WTC11 (cell line): ENCODE measurements around the gene LSP1. TPM values are rescaled to one million over a fixed set of nuclear protein-coding genes. Genes with fewer than 3 reads are reported as not detected.

Experiments used
- ATAC-seq: fragments of 200-7000 bp; cut with Tn5 transposase; 2 replicates; pipeline ENCODE4 v1.10.0; 2021; ENCODE audit warnings: mild to moderate bottlenecking, moderate library complexity
- CTCF ChIA-PET: fragments of 300-600 bp; sonication (Branson Sonifier 250); formaldehyde crosslinking; loops from one replicate; lab custom pipeline; 2021; ENCODE audit warnings: antibody characterized with exemption; lab: Charles Lee
- POLR2A ChIA-PET: fragments of 350-600 bp; sonication (Branson Sonifier 250); formaldehyde crosslinking; loops from one replicate; lab custom pipeline; 2021; ENCODE audit warnings: antibody characterized with exemption; lab: Charles Lee
- DNase-seq: peaks from one replicate; pipeline ENCODE4 v3.0.0; 2021; ENCODE audit warnings: low spot score
- H3K27ac Mint-ChIP-seq: 2 replicates; pipeline ENCODE4 v1.8.0; 2021; ENCODE audit warnings: mixed read lengths
- H3K27me3 Mint-ChIP-seq: 2 replicates; pipeline ENCODE4 v1.8.0; 2021; ENCODE audit warnings: low read depth, mild to moderate bottlenecking, moderate library complexity, mixed read lengths
- H3K36me3 Mint-ChIP-seq: 2 replicates; pipeline ENCODE4 v1.8.0; 2021; ENCODE audit warnings: mixed read lengths
- H3K4me1 Mint-ChIP-seq: 2 replicates; pipeline ENCODE4 v1.8.0; 2022; ENCODE audit warnings: mixed read lengths
- H3K4me3 Mint-ChIP-seq: 2 replicates; pipeline ENCODE4 v1.8.0; 2021; ENCODE audit warnings: mild to moderate bottlenecking, moderate library complexity, mixed read lengths
- H3K9me3 Mint-ChIP-seq: 2 replicates; pipeline ENCODE4 v1.8.0; 2021; ENCODE audit warnings: mixed read lengths
- AFF4 ChIP-seq: sonication (generic); formaldehyde crosslinking; IDR thresholded peaks from 2 replicates; pipeline ENCODE4 v1.8.1; 2023; ENCODE audit warnings: mild to moderate bottlenecking, missing genetic modification reagents, borderline replicate concordance
- ARID4B ChIP-seq: sonication (generic); formaldehyde crosslinking; IDR thresholded peaks from 2 replicates; pipeline ENCODE4 v1.8.0; 2023; ENCODE audit warnings: missing genetic modification reagents, mild to moderate bottlenecking, borderline replicate concordance
- ATF2 ChIP-seq: sonication (generic); formaldehyde crosslinking; IDR thresholded peaks from 2 replicates; pipeline ENCODE4 v1.8.1; 2022; ENCODE audit warnings: low read depth, missing genetic modification reagents, borderline replicate concordance
- CREM ChIP-seq: sonication (generic); formaldehyde crosslinking; IDR thresholded peaks from 2 replicates; pipeline ENCODE4 v1.8.1; 2022; ENCODE audit warnings: mild to moderate bottlenecking, missing genetic modification reagents, moderate library complexity
- ELF4 ChIP-seq: sonication (generic); formaldehyde crosslinking; IDR thresholded peaks from 2 replicates; pipeline ENCODE4 v1.8.1; 2022; ENCODE audit warnings: low read depth, mild to moderate bottlenecking, moderate library complexity, missing genetic modification reagents
- EMX1 ChIP-seq: fragments of 250-450 bp; sonication (Bioruptor Pico); IDR thresholded peaks from 2 replicates; pipeline ENCODE4 v1.8.0; 2021; ENCODE audit warnings: mild to moderate bottlenecking
- ETV6 ChIP-seq: sonication (generic); formaldehyde crosslinking; IDR thresholded peaks from 2 replicates; pipeline ENCODE4 v1.8.1; 2022; ENCODE audit warnings: mild to moderate bottlenecking, missing genetic modification reagents
- FOXJ3 ChIP-seq: sonication (generic); formaldehyde crosslinking; IDR thresholded peaks from 2 replicates; pipeline ENCODE4 v1.9.0; 2021; ENCODE audit warnings: missing genetic modification reagents, mild to moderate bottlenecking, borderline replicate concordance
- GABPB1 ChIP-seq: sonication (generic); formaldehyde crosslinking; IDR thresholded peaks from 2 replicates; pipeline ENCODE4 v1.8.1; 2023; ENCODE audit warnings: mild to moderate bottlenecking, missing genetic modification reagents
- GRHL2 ChIP-seq: fragments of 250-450 bp; sonication (Bioruptor Pico); IDR thresholded peaks from 2 replicates; pipeline ENCODE4 v1.8.0; 2022; ENCODE audit warnings: mild to moderate bottlenecking, moderate library complexity; ENCODE audit not compliant: insufficient replicate concordance, severe bottlenecking
- NFATC4 ChIP-seq: fragments of 250-450 bp; sonication (Bioruptor Pico); IDR thresholded peaks from 2 replicates; pipeline ENCODE4 v1.9.0; 2021; ENCODE audit warnings: mild to moderate bottlenecking
- NR3C1 ChIP-seq: sonication (generic); formaldehyde crosslinking; conservative IDR thresholded peaks from 2 replicates; pipeline ENCODE4 v1.8.1; 2023; ENCODE audit warnings: low read depth, mild to moderate bottlenecking, missing genetic modification reagents
- OVOL2 ChIP-seq: fragments of 250-450 bp; sonication (Bioruptor Pico); IDR thresholded peaks from 2 replicates; pipeline ENCODE4 v1.9.0; 2021; ENCODE audit warnings: mild to moderate bottlenecking, borderline replicate concordance
- PREB ChIP-seq: sonication (generic); formaldehyde crosslinking; IDR thresholded peaks from 2 replicates; pipeline ENCODE4 v1.8.1; 2022; ENCODE audit warnings: mild to moderate bottlenecking, missing genetic modification reagents, moderate library complexity, borderline replicate concordance
- RORB ChIP-seq: fragments of 250-450 bp; sonication (Bioruptor Pico); IDR thresholded peaks from 2 replicates; pipeline ENCODE4 v1.9.0; 2021; ENCODE audit warnings: mild to moderate bottlenecking
- SMAD3 ChIP-seq: sonication (generic); formaldehyde crosslinking; IDR thresholded peaks from 2 replicates; pipeline ENCODE4 v1.8.0; 2022; ENCODE audit warnings: missing genetic modification reagents, mild to moderate bottlenecking, borderline replicate concordance
- SMAD4 ChIP-seq: sonication (generic); formaldehyde crosslinking; IDR thresholded peaks from 2 replicates; pipeline ENCODE4 v1.8.0; 2022; ENCODE audit warnings: mild to moderate bottlenecking, missing genetic modification reagents
- SOX15 ChIP-seq: fragments of 250-450 bp; sonication (Bioruptor Pico); IDR thresholded peaks from 2 replicates; pipeline ENCODE4 v1.9.0; 2021; ENCODE audit warnings: mild to moderate bottlenecking
- ZNF232 ChIP-seq: sonication (generic); formaldehyde crosslinking; IDR thresholded peaks from 2 replicates; pipeline ENCODE4 v1.8.0; 2022; ENCODE audit warnings: mild to moderate bottlenecking, missing genetic modification reagents
- ZNF263 ChIP-seq: sonication (generic); formaldehyde crosslinking; IDR thresholded peaks from 2 replicates; pipeline ENCODE4 v1.8.1; 2022; ENCODE audit warnings: low read depth, mild to moderate bottlenecking, moderate library complexity, missing genetic modification reagents
- ZNF416 ChIP-seq: fragments of 250-450 bp; sonication (Bioruptor Pico); IDR thresholded peaks from 2 replicates; pipeline ENCODE4 v1.9.0; 2021; ENCODE audit warnings: mild to moderate bottlenecking, inconsistent platforms
- total RNA-seq: library from RNA; stranded (reverse); gene quantifications from 3 replicates; pipeline ENCODE4 v1.2.3, GENCODE V29; 2021
- TF ChIP-seq, protein P1 (sequence below): sonication (generic); formaldehyde crosslinking; IDR thresholded peaks from 2 replicates; pipeline ENCODE4 v1.8.1; 2023; ENCODE audit warnings: mild to moderate bottlenecking, missing genetic modification reagents

Gene LSP1
- total RNA-seq, 1 experiment from 2014 or later: 0.77 TPM

DNA sequence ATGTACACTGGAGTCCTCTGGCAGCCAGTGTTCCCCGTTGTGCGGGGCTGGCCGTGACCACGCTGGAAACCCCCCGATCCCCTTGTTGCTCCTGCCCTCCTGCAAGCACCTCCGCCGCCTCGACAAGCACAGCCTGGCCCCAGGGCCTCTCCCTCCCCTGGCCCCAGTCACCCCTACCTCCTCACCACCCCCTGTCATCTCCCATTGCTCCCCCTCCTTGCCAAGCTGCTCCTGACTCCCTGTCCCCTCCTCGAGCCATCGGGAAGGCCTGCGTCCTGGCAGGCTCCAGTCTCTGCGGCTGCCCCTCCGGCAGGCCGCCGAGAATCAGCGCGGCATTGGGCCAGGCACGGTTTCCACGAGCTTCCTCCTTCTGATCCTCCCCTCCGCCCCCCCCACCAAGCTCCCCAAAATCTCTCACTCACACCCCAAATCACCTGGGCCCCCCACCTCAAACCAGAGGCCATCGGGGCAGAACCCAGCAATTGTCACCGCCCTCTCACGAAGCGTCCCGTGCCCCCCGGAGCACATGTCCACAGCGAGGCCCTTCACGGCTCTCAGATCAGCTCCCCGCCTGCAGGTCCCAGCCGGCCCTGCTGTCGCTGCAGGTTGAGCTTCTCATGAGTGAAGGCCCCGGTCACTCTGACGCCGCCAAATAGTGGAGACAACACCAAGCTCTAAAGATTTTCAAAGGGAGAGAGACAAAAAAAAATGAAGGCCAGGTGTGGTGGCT is 5.7 kb upstream of the LSP1 start:
- ATAC-seq (no peak), DNase-seq (no peak)
- ChIA-PET CTCF (interaction anchor here (0.6 to 3.6 kb wide), 15 partner anchors 9 to 309 kb away, joined by 3 to 21 read pairs (median 6); partner anchors contain the start of gene SYT8), POLR2A (no interaction called here)
- no peak overlapping the region for H3K4me3 Mint-ChIP-seq
- H3K27ac Mint-ChIP-seq: no peak overlapping the region; the same call in 1 of the 2 replicates
- no peaks in the 10 kb centered on the region for H3K36me3 Mint-ChIP-seq
- no peaks in the 10 kb centered on the region for H3K4me1 Mint-ChIP-seq
- H3K9me3 Mint-ChIP-seq: no peaks in the 10 kb centered on the region
- peaks cover 2% of the 10 kb centered on the region; the same call in 1 of the 2 replicates for H3K27me3 Mint-ChIP-seq
- TF ChIP-seq FOXJ3 (CRISPR knock-in tag) (no peak), OVOL2 (no peak), ARID4B (CRISPR knock-in tag) (no peak), ZNF232 (CRISPR knock-in tag) (no peak), NFATC4 (no peak), SMAD4 (CRISPR knock-in tag) (no peak), GRHL2 (CRISPR knock-in tag) (no peak), RORB (no peak), SOX15 (CRISPR knock-in tag) (no peak), ETV6 (no peak), NR3C1 (no peak), SMAD3 (no peak), ZNF416 (no peak), ELF4 (no peak)

GRCh38 chr11:1847926-1848639 is 4.8 kb upstream of the LSP1 start:
- no peaks in the 10 kb centered on the region for H3K9me3 Mint-ChIP-seq
- H3K27me3 Mint-ChIP-seq: peaks cover 2% of the 10 kb centered on the region; the same call in 1 of the 2 replicates
- ATAC-seq (no peak), DNase-seq (no peak)
- H3K27ac Mint-ChIP-seq: no peak overlapping the region
- ChIA-PET POLR2A (interaction anchor here (0.5 kb wide), 1 partner anchor 108 kb away, joined by 3 read pairs; no protein-coding TSS in a partner anchor), CTCF (interaction anchor here (0.6 to 3.6 kb wide), 15 partner anchors 12 to 308 kb away, joined by 3 to 21 read pairs (median 6); partner anchors contain the start of gene SYT8)
- H3K4me3 Mint-ChIP-seq: no peak overlapping the region
- no peaks in the 10 kb centered on the region for H3K36me3 Mint-ChIP-seq
- H3K4me1 Mint-ChIP-seq: no peaks in the 10 kb centered on the region
- TF ChIP-seq, protein P1, sequence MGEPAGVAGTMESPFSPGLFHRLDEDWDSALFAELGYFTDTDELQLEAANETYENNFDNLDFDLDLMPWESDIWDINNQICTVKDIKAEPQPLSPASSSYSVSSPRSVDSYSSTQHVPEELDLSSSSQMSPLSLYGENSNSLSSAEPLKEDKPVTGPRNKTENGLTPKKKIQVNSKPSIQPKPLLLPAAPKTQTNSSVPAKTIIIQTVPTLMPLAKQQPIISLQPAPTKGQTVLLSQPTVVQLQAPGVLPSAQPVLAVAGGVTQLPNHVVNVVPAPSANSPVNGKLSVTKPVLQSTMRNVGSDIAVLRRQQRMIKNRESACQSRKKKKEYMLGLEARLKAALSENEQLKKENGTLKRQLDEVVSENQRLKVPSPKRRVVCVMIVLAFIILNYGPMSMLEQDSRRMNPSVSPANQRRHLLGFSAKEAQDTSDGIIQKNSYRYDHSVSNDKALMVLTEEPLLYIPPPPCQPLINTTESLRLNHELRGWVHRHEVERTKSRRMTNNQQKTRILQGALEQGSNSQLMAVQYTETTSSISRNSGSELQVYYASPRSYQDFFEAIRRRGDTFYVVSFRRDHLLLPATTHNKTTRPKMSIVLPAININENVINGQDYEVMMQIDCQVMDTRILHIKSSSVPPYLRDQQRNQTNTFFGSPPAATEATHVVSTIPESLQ: no peak
- TF ChIP-seq GABPB1 (CRISPR knock-in tag) (no peak), ZNF263 (no peak), FOXJ3 (CRISPR knock-in tag) (no peak), ELF4 (no peak), SMAD3 (no peak), ATF2 (CRISPR knock-in tag) (no peak), PREB (CRISPR knock-in tag) (no peak), AFF4 (CRISPR knock-in tag) (no peak), EMX1 (CRISPR knock-in tag) (no peak), CREM (CRISPR knock-in tag) (no peak)
